Measurements from ENCODE around the gene HPCAL1.

GRCh38 chr2:10309286-10309685, 6.6 kb downstream of the HPCAL1 start:
- TF ChIP-seq CTCF (IDR thresholded peaks at IDR 0.05) = no peak
- TF ChIP-seq EZH2phosphoT487 (IDR thresholded peaks at IDR 0.05) = no peak

All from neural progenitor cell (in vitro differentiated cells).